Neuronal stem cell (in vitro differentiated cells): Measurements from ENCODE around the gene TNPO2.

Source experiments
- DNase-seq: peaks from one replicate; pipeline ENCODE4 v3.0.0-alpha.2; 2013; ENCODE audit warnings: low spot score
- H2AFZ ChIP-seq: one replicate; pipeline ENCODE4 v1.6.1; 2013; ENCODE audit warnings: mild to moderate bottlenecking, low read length, inconsistent platforms
- H2AK5ac ChIP-seq: 2 replicates; pipeline ENCODE4 v1.6.1; 2013; ENCODE audit warnings: low read depth, mild to moderate bottlenecking, inconsistent platforms, low read length, moderate library complexity, mixed read lengths
- H2BK120ac ChIP-seq: 2 replicates; pipeline ENCODE4 v1.6.1; 2013; ENCODE audit warnings: low read depth, mild to moderate bottlenecking, inconsistent platforms, low read length, moderate library complexity, mixed read lengths
- H2BK12ac ChIP-seq: one replicate; pipeline ENCODE4 v1.6.1; 2013; ENCODE audit warnings: low read length, inconsistent platforms
- H2BK15ac ChIP-seq: 2 replicates; pipeline ENCODE4 v1.6.1; 2013; ENCODE audit warnings: mild to moderate bottlenecking, low read length, inconsistent platforms, mixed read lengths
- H2BK5ac ChIP-seq: one replicate; pipeline ENCODE4 v1.6.1; 2013; ENCODE audit warnings: inconsistent platforms, mild to moderate bottlenecking, low read length, moderate library complexity
- H3K14ac ChIP-seq: one replicate; pipeline ENCODE4 v1.6.1; 2013; ENCODE audit warnings: low read length, inconsistent platforms
- H3K18ac ChIP-seq: 2 replicates; pipeline ENCODE4 v1.6.1; 2013; ENCODE audit warnings: low read length, inconsistent platforms
- H3K23ac ChIP-seq: 2 replicates; pipeline ENCODE4 v1.6.1; 2013; ENCODE audit warnings: low read depth, mild to moderate bottlenecking, mixed read lengths, low read length, inconsistent platforms; ENCODE audit not compliant: poor library complexity
- H3K27ac ChIP-seq: replicated peaks from 3 replicates; pipeline ENCODE4 v1.5.1; 2013; ENCODE audit warnings: low read length, inconsistent platforms
- H3K27me3 ChIP-seq, 3 experiments: 2 replicates each; pipeline ENCODE4 v1.6.1; 2013; ENCODE audit warnings: low read length in 3 of 3, mild to moderate bottlenecking in 2 of 3, inconsistent platforms in 1 of 3, low read depth in 1 of 3, mixed read lengths in 1 of 3, moderate library complexity in 1 of 3; ENCODE audit not compliant: control insufficient read depth in 3 of 3, insufficient read depth in 3 of 3
- H3K36me3 ChIP-seq, 2 donors: replicated peaks in 1 of 2; 2 replicates each; pipeline ENCODE4 v1.6.1; 2013; ENCODE audit warnings: low read length in 2 of 2; ENCODE audit not compliant: control insufficient read depth in 2 of 2, insufficient read depth in 2 of 2
- H3K4ac ChIP-seq: 2 replicates; pipeline ENCODE4 v1.6.1; 2013; ENCODE audit warnings: inconsistent platforms, mild to moderate bottlenecking, low read length, moderate library complexity
- H3K4me1 ChIP-seq, 2 donors: 1 replicate in 1 of 2; 2 replicates in 1 of 2; pipeline ENCODE4 v1.6.1; 2013; ENCODE audit warnings: low read length in 2 of 2, low read depth in 1 of 2; ENCODE audit not compliant: control insufficient read depth in 2 of 2, insufficient read depth in 1 of 2
- H3K4me2 ChIP-seq: one replicate; pipeline ENCODE4 v1.6.1; 2013; ENCODE audit warnings: mild to moderate bottlenecking, low read length, inconsistent platforms; ENCODE audit not compliant: insufficient read depth, poor library complexity, severe bottlenecking
- H3K4me3 ChIP-seq, 2 donors: 2 replicates each; pipeline ENCODE4 v1.5.1; 2013; ENCODE audit warnings: low read length in 2 of 2, mild to moderate bottlenecking in 2 of 2, inconsistent platforms in 1 of 2, moderate library complexity in 1 of 2
- H3K79me1 ChIP-seq: one replicate; pipeline ENCODE4 v1.6.1; 2013; ENCODE audit warnings: low read depth, mild to moderate bottlenecking, inconsistent platforms, low read length, moderate library complexity
- H3K9ac ChIP-seq: one replicate; pipeline ENCODE4 v1.6.1; 2013; ENCODE audit warnings: mild to moderate bottlenecking, low read depth, low read length, inconsistent platforms; ENCODE audit not compliant: poor library complexity
- H3K9me3 ChIP-seq, 2 donors: replicated peaks in 1 of 2; 2 replicates each; pipeline versions ENCODE3 to v1.6.1; 2013; ENCODE audit warnings: low read length in 2 of 2, mild to moderate bottlenecking in 2 of 2, inconsistent platforms in 1 of 2, low read depth in 1 of 2, mixed read lengths in 1 of 2, moderate library complexity in 1 of 2; ENCODE audit not compliant: control insufficient read depth in 2 of 2, insufficient read depth in 1 of 2
- H4K8ac ChIP-seq: one replicate; pipeline ENCODE4 v1.6.1; 2013; ENCODE audit warnings: low read depth, mild to moderate bottlenecking, inconsistent platforms, low read length, moderate library complexity
- H4K91ac ChIP-seq: one replicate; pipeline ENCODE4 v1.6.1; 2013; ENCODE audit warnings: low read length, low read depth, mild to moderate bottlenecking, inconsistent platforms; ENCODE audit not compliant: poor library complexity
- WGBS, 2 donors: extraction: QIAGEN DNeasy Blood & Tissue Kit; methylation state at CpG; one replicate each; pipeline ENCODE4 v1.1.7; 2013; ENCODE audit warnings: missing lambda C conversion rate in 2 of 2, mixed read lengths in 1 of 2; ENCODE audit not compliant: insufficient read length in 2 of 2, insufficient replicate concordance in 1 of 2; ENCODE audit errors: extremely low coverage in 2 of 2; 5-methylcytosine and 5-hydroxymethylcytosine counted together

The TNPO2 gene

DNA sequence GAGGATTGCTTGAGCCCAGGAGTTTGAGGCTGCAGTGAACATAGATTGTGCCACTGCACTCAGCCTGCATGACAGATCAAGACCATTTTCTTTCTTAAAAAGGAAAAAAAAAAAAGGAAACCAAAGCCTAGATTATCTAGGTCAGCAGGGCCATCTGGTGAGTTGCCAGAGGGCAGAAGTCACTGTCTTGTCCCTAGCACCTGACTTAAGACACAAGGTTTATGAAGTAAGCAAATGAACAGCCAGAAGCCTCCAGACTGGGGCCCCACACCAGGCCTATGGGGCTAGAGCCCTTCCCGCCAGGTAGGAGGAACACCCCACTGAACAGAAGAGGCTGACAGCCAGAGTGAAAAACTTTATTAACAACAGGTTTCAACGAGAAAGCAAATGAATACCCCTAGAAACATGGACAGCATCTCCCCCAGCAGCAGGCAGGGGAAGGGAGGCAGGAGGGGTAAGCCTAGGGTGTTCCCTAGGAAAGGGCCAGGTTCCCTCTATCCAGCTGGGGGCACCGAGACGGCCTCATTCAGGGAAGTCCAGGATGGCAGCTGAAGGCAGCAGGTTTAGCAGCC, 55.9 kb downstream of the TNPO2 start:
- H3K36me3 ChIP-seq = peaks cover 29 to 55% of the 10 kb centered on the region in 2 donors
- no CpG with 5 or more reads among the region's 4 CpGs for WGBS, 2 donors
- peaks cover 17 to 25% of the 10 kb centered on the region in 2 donors for H3K4me1 ChIP-seq
- H3K23ac ChIP-seq = peak overlapping the region; percentile 75
- H4K8ac ChIP-seq = no peak overlapping the region
- no peak overlapping the region for H3K18ac ChIP-seq
- no peak overlapping the region for H2AFZ ChIP-seq
- no peak overlapping the region for H2BK120ac ChIP-seq
- H3K4me2 ChIP-seq = peak overlapping the region; percentile 29
- DNase-seq = no peak
- H3K27me3 ChIP-seq = no peaks in the 10 kb centered on the region
- peak overlapping the region; percentile 7 for H3K9ac ChIP-seq
- H3K4me3 ChIP-seq = peak overlapping the region; percentile 78 to 92
- H2AK5ac ChIP-seq = peak overlapping the region; percentile 95
- no peak overlapping the region for H2BK12ac ChIP-seq
- H3K4ac ChIP-seq = no peak overlapping the region
- no peak overlapping the region for H3K14ac ChIP-seq
- H3K27ac ChIP-seq = no peak overlapping the region
- no peak overlapping the region for H4K91ac ChIP-seq
- H2BK5ac ChIP-seq = no peak overlapping the region
- H3K9me3 ChIP-seq = no peaks in the 10 kb centered on the region
- peaks cover 26% of the 10 kb centered on the region for H3K79me1 ChIP-seq
- H2BK15ac ChIP-seq = no peak overlapping the region

DNA sequence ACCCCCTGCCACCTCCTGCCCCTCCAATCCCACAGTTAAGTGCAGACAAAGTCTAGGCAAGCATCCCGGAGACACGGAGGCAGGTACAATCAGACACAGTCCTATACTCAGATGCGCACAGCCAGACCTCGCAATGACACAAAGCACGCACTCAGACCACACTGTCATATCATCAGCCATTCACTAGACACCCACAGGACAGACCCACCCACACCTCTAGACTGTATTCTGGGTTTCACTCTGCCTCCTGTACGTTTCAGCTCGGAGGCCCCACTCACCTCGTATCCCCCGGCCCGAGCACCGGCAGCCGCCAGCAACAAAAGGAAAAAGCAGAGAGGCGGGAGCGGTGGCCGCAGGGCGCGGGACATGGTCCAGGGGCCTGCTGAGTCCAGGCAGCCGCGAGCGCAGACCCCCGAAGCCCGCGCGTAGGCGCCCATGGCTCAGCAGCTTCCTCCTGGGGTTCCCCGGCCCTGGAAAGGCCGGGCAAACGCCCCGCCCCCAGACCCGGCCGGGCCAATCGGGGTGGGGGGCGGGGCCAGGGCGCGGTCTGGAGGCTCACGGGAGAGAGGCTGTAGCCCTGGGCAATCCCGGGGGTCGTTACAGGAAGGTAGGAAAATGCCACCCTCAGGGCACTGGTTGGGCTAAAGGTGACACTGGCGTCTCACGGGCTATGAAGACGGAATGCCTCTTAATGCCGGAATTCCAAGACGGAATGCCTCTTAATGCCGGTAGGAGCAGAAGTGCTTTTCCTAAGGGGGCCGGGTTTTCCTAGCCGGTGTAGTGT, 57.3 kb downstream of the TNPO2 start, which contains the start of the genes MAN2B1 and WDR83:
MAN2B1 (minus strand) TSS at position 478 of the 784 bp plus-strand sequence; CDS start at position 437, 41 bp downstream.
WDR83 (plus strand) TSS at position 543 of the 784 bp plus-strand sequence. CDS start 2,984 bp downstream, outside the sequence.
- peak within 1 kb of the TSS; percentile 67 to 90 for H3K4me3 ChIP-seq
- no peak within 1 kb of the TSS for H2BK15ac ChIP-seq
- H3K23ac ChIP-seq = no peak within 1 kb of the TSS
- peak within 1 kb of the TSS; percentile 96 for H3K18ac ChIP-seq
- H3K4me1 ChIP-seq = peaks cover 17 to 25% of the 10 kb centered on the region in 2 donors
- H2BK5ac ChIP-seq = peak within 1 kb of the TSS; percentile 16
- no peaks in the 10 kb centered on the region for H3K27me3 ChIP-seq
- no peak within 1 kb of the TSS for H3K4ac ChIP-seq
- no peak within 1 kb of the TSS for H2AK5ac ChIP-seq
- H2BK12ac ChIP-seq = no peak within 1 kb of the TSS
- peak within 1 kb of the TSS; percentile 29 for H4K8ac ChIP-seq
- H3K36me3 ChIP-seq = peaks cover 23 to 53% of the 10 kb centered on the region in 2 donors
- no peaks in the 10 kb centered on the region for H3K9me3 ChIP-seq
- H3K79me1 ChIP-seq = peaks cover 24% of the 10 kb centered on the region
- whole genome bisulfite sequencing, 2 donors = no CpG with 5 or more reads among the region's 46 CpGs
- peak within 1 kb of the TSS; percentile 90 for H3K9ac ChIP-seq
- H3K27ac ChIP-seq = no peak within 1 kb of the TSS
- H4K91ac ChIP-seq = no peak within 1 kb of the TSS
- peak; percentile 80 for DNase-seq
- H3K14ac ChIP-seq = no peak within 1 kb of the TSS
- no peak within 1 kb of the TSS for H2BK120ac ChIP-seq
- peak within 1 kb of the TSS; percentile 62 for H3K4me2 ChIP-seq
- H2AFZ ChIP-seq = peak within 1 kb of the TSS; percentile 92

DNA sequence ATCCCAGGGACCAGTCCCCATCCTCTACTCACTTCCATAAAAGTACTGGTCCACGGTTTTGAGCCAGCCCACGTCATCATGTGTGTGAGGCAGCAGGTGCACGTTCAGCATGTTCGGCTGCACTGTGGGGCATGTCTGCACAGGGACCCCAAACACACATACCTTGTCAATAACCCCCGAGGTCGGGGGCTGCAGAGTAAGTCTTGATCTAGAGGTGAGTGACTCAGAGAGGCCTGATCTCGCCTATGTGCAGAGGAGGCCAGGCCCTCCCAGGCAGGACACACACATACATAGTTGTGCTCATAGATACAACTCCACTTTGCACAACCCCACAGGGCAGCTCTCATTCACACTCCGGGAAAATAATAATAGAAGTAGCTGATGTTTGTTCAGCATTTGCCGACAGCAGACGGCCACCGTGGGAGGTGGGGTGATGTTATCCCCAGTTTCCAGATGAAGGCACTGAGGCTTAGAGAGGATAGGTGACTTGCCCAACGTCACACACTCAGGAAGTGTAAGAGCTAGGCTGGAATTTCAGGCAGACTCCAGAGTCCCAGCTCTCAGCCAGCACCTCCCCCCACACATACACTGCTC, 58.0 kb downstream of the TNPO2 start:
- no peak for DNase-seq
- Histone ChIP-seq H4K8ac (peak overlapping the region; percentile 29), H2BK5ac (peak overlapping the region; percentile 16), H3K4me2 (peak overlapping the region; percentile 55), H2AK5ac (no peak overlapping the region), H3K4me1 (peaks cover 17 to 25% of the 10 kb centered on the region in 2 donors), H2BK15ac (no peak overlapping the region), H3K9ac (peak overlapping the region; percentile 90), H2BK120ac (no peak overlapping the region), H3K79me1 (peaks cover 24% of the 10 kb centered on the region), H3K36me3 (peaks cover 28 to 58% of the 10 kb centered on the region in 2 donors), H3K18ac (peak overlapping the region; percentile 5), H2AFZ (peak overlapping the region; percentile 92), H3K9me3 (no peaks in the 10 kb centered on the region), H3K23ac (no peak overlapping the region), H3K4me3 (peak overlapping the region; percentile 67 to 88), H3K14ac (no peak overlapping the region), H3K27ac (no peak overlapping the region), H2BK12ac (no peak overlapping the region), H3K27me3 (no peaks in the 10 kb centered on the region), H4K91ac (no peak overlapping the region), H3K4ac (no peak overlapping the region)
- no CpG with 5 or more reads among the region's 12 CpGs for WGBS, 2 donors

DNA sequence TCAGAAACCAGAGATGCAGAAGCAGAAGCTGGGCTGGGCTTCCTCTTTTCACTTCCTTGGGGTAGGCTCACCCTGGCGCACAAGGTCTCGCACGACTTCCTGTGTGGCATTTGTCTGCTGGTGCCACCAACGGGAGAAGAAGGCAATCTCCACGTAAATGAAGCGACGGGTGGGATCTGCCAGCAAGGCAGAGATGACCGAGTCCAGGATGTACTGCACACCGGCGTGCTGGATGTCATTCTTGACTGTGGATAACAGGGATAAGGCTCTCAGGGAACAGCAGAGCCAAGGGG, 58.5 kb downstream of the TNPO2 start:
- H4K91ac ChIP-seq = no peak overlapping the region
- H3K36me3 ChIP-seq = peaks cover 28 to 57% of the 10 kb centered on the region in 2 donors
- H2BK120ac ChIP-seq = no peak overlapping the region
- no peak overlapping the region for H4K8ac ChIP-seq
- no peak overlapping the region for H3K4ac ChIP-seq
- no peak overlapping the region for H3K4me2 ChIP-seq
- no peak for DNase-seq
- no peak overlapping the region for H3K23ac ChIP-seq
- peaks cover 14 to 20% of the 10 kb centered on the region in 2 donors for H3K4me1 ChIP-seq
- H2BK12ac ChIP-seq = no peak overlapping the region
- no peak overlapping the region for H2BK5ac ChIP-seq
- H2AK5ac ChIP-seq = no peak overlapping the region
- no peak overlapping the region for H3K14ac ChIP-seq
- WGBS, 2 donors = no CpG with 5 or more reads among the region's 10 CpGs
- no peak overlapping the region for H3K9ac ChIP-seq
- no peaks in the 10 kb centered on the region for H3K27me3 ChIP-seq
- H2BK15ac ChIP-seq = no peak overlapping the region
- H2AFZ ChIP-seq = no peak overlapping the region
- peaks cover 21% of the 10 kb centered on the region for H3K79me1 ChIP-seq
- peak overlapping the region in 1 of 2 donors; percentile 67 for H3K4me3 ChIP-seq
- no peak overlapping the region for H3K18ac ChIP-seq
- H3K27ac ChIP-seq = no peak overlapping the region
- no peaks in the 10 kb centered on the region for H3K9me3 ChIP-seq
